ENCODE data around the gene OCA2.

Gene OCA2

DNA sequence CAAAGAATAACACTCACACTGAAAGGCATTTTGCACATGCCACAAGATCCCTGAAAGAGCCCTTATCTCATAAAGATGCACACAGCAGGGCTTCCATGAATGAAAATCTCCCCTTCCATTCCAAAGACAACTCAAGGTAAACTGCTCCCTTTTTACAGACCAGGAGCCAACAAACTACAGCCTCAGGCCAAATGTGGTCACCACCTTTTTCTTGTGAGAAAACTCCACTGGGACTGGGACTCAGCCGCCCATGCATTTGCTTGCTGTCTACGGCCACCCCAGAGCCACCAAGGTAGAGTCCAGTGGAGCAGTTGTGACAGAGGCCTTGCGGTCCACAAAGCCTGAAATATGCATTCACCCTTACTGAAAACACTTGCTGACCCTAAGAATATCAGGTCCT is 334.8 kb downstream of the OCA2 start:
- no peak overlapping the region for H3K4me3 ChIP-seq (ENCODE audit: low read depth, low read length)
- TF ChIP-seq, protein P1, sequence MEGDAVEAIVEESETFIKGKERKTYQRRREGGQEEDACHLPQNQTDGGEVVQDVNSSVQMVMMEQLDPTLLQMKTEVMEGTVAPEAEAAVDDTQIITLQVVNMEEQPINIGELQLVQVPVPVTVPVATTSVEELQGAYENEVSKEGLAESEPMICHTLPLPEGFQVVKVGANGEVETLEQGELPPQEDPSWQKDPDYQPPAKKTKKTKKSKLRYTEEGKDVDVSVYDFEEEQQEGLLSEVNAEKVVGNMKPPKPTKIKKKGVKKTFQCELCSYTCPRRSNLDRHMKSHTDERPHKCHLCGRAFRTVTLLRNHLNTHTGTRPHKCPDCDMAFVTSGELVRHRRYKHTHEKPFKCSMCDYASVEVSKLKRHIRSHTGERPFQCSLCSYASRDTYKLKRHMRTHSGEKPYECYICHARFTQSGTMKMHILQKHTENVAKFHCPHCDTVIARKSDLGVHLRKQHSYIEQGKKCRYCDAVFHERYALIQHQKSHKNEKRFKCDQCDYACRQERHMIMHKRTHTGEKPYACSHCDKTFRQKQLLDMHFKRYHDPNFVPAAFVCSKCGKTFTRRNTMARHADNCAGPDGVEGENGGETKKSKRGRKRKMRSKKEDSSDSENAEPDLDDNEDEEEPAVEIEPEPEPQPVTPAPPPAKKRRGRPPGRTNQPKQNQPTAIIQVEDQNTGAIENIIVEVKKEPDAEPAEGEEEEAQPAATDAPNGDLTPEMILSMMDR (IDR thresholded peaks at IDR 0.05; ENCODE audit: control insufficient read depth, extremely low read depth, insufficient read depth) = no peak
- DNase-seq (ENCODE audit: low read depth) = no peak

DNA sequence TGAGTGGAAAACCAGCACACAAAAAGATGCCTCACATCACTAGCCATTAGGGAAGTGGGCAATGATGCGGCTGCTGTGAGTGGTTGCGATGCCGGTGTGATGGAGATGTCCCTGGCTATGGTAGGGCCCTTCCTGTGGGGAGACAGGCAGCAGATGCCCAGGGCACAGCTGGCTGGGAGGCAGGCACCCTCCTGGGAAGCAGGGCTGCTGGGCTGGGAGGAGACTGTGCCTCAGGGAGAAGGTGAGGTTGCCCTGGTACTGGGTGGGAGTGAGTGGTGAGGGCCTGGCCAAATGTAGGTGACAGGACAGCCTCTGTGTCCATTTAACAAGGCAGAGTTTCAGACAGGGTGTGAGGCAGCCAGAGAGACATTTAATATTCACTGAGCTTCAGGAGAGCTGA is 335.6 kb downstream of the OCA2 start:
- TF ChIP-seq, protein P1 (IDR thresholded peaks at IDR 0.05; ENCODE audit: control insufficient read depth, extremely low read depth, insufficient read depth) = no peak
- DNase-seq (ENCODE audit: low read depth) = no peak
- no peak overlapping the region for H3K4me3 ChIP-seq (ENCODE audit: low read depth, low read length)

GRCh38 chr15:27762471-27762870 is 336.6 kb downstream of the OCA2 start:
- no peak overlapping the region for H3K4me3 ChIP-seq (ENCODE audit: low read depth, low read length)
- no peak for DNase-seq (ENCODE audit: low read depth)
- TF ChIP-seq, protein P1 (IDR thresholded peaks at IDR 0.05; ENCODE audit: control insufficient read depth, extremely low read depth, insufficient read depth) = no peak

- no peak overlapping the region for H3K4me3 ChIP-seq (ENCODE audit: low read depth, low read length)
- TF ChIP-seq, protein P1 (IDR thresholded peaks at IDR 0.05; ENCODE audit: control insufficient read depth, extremely low read depth, insufficient read depth) = peak; percentile 44
- no peak for DNase-seq (ENCODE audit: low read depth)
These were observed 342.1 kb downstream of the OCA2 start for GRCh38 chr15:27757052-27757451.

DNA sequence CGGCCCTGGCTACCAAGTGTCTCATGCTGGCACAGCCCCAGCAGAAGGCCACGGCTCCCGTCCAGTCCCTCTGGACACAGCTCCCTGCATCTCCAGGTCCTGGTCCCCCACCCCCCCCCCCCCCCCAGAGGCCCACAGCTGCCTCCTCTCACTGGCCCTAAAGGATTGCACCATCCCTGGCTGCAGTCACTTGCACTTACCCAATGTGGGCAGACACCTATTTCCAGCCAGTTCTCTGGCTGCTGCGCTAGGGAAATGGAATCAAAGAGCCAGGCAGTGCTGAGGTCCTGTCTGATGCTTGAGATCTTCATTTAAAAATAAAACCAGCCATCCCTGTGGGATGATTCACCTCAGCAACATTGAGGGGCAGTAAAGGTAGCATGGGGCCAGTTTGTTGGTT is 346.4 kb downstream of the OCA2 start:
- DNase-seq (ENCODE audit: low read depth) = no peak
- H3K4me3 ChIP-seq (ENCODE audit: low read depth, low read length) = no peak overlapping the region
- TF ChIP-seq, protein P1 (IDR thresholded peaks at IDR 0.05; ENCODE audit: control insufficient read depth, extremely low read depth, insufficient read depth) = no peak

- no peak for DNase-seq (ENCODE audit: low read depth)
- no peak overlapping the region for H3K4me3 ChIP-seq (ENCODE audit: low read depth, low read length)
- TF ChIP-seq, protein P1 (IDR thresholded peaks at IDR 0.05; ENCODE audit: control insufficient read depth, extremely low read depth, insufficient read depth) = no peak
These were observed 351.1 kb downstream of the OCA2 start for GRCh38 chr15:27747997-27748396.

- DNase-seq (ENCODE audit: low read depth) = no peak
- TF ChIP-seq, protein P1 (IDR thresholded peaks at IDR 0.05; ENCODE audit: control insufficient read depth, extremely low read depth, insufficient read depth) = no peak
These were observed 352.6 kb downstream of the OCA2 start for GRCh38 chr15:27746401-27746955.

More at GRCh38 chr15:27746401-27746955, 352.6 kb downstream of the OCA2 start:
- H3K4me3 ChIP-seq (ENCODE audit: low read depth, low read length) = no peak overlapping the region

Measured in LNCaP clone FGC (cell line).